Activated T-helper 17 cell treated with anti-CD3 and anti-CD28 coated beads, Interleukin-2, amount 50 U/mL, for 72 hours (primary cell): Measurements from ENCODE around the gene MTREX. TPM values are rescaled to one million over a fixed set of nuclear protein-coding genes. Genes with fewer than 3 reads are reported as not detected.

Experiments
- ATAC-seq: fragments of 150-1000 bp; cut with Tn5 transposase; replicated peaks from 2 replicates; pipeline ENCODE4 v1.10.0; 2021; ENCODE audit warnings: mild to moderate bottlenecking, moderate library complexity
- H3K27ac Mint-ChIP-seq: one replicate; pipeline ENCODE4 v1.8.0; 2022; ENCODE audit warnings: mixed read lengths
- H3K27me3 Mint-ChIP-seq: one replicate; pipeline ENCODE4 v1.8.0; 2022; ENCODE audit warnings: mixed read lengths
- H3K36me3 Mint-ChIP-seq: one replicate; pipeline ENCODE4 v1.8.0; 2022; ENCODE audit warnings: low read depth, mild to moderate bottlenecking, mixed read lengths
- H3K4me1 Mint-ChIP-seq: one replicate; pipeline ENCODE4 v1.8.0; 2022; ENCODE audit warnings: mixed read lengths
- H3K4me3 Mint-ChIP-seq: one replicate; pipeline ENCODE4 v1.8.0; 2022; ENCODE audit warnings: mild to moderate bottlenecking, mixed read lengths
- H3K9me3 Mint-ChIP-seq: one replicate; pipeline ENCODE4 v1.8.0; 2022; ENCODE audit warnings: mixed read lengths
- total RNA-seq, 2 donors: library from RNA; stranded (reverse); gene quantifications; one replicate each; pipeline ENCODE4 v1.2.3, GENCODE V29; 2022

The MTREX gene
- total RNA-seq, 2 donors from 2014 or later = 74.1 to 88.5 TPM

GRCh38 chr5:55471468-55471867 lies 163.7 kb downstream of the MTREX start:
- Mint-ChIP-seq H3K36me3 (peaks cover 9% of the 10 kb centered on the region), H3K4me3 (no peak overlapping the region), H3K9me3 (no peaks in the 10 kb centered on the region), H3K27ac (no peak overlapping the region), H3K4me1 (no peaks in the 10 kb centered on the region), H3K27me3 (no peaks in the 10 kb centered on the region)
- ATAC-seq = no peak

GRCh38 chr5:55472642-55473041 lies 164.9 kb downstream of the MTREX start:
- Mint-ChIP-seq H3K36me3 (peaks cover 6% of the 10 kb centered on the region), H3K4me3 (no peak overlapping the region), H3K27ac (no peak overlapping the region), H3K27me3 (no peaks in the 10 kb centered on the region), H3K9me3 (no peaks in the 10 kb centered on the region), H3K4me1 (no peaks in the 10 kb centered on the region)
- no peak for ATAC-seq

Other genes starting within 250 kb of the MTREX start
- gene GZMA, start 205.3 kb upstream of the MTREX start, total RNA-seq = 10 to 100 TPM; 10.3 to 33.9 TPM
- not detected for gene GPX8, start 147.8 kb upstream of the MTREX start, total RNA-seq
- not detected for gene CDC20B, start 134.8 kb upstream of the MTREX start, total RNA-seq
- gene MCIDAS, start 80.7 kb upstream of the MTREX start, total RNA-seq = under 1 TPM in 1 of 2 donors, not detected in 1; 0.16 TPM
- not detected for gene CCNO, start 74.4 kb upstream of the MTREX start, total RNA-seq
- 10 to 100 TPM in 1 of 2 donors, 1 to 10 TPM in 1; 9.0 to 16.8 TPM for gene DHX29, start 295 bp upstream of the MTREX start, total RNA-seq
- gene PLPP1, start 227.0 kb downstream of the MTREX start, total RNA-seq = 1 to 10 TPM; 4.8 to 9.7 TPM